ENCODE measurements around the gene DNAH14. TPM values are rescaled to one million over a fixed set of nuclear protein-coding genes. Genes with fewer than 3 reads are reported as not detected.

DNAH14 gene
- total and polyA plus RNA-seq, 10 of the 15 experiments (the other 5 are each of a cell fraction or from before 2014, with no cell fraction given) = 2.0 to 7.9 (median 4.8) TPM

DNA sequence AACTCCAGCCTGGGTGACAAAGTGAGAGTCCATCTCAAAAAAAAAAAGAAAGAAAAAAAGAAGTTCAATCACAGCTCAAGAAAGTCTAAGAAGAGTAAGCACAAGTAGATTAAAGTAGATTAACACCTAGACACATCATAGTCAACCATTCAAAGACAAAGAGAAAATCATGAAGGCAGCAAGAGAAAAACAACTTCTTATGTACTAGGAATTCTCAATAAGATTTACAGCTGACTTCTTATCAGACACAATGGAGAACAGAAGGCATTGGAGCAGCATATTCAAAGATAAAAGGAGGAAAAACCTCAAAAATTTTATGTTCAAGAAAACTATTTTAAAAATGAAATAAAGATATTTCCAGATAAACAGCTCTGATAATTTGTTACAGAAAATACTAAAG, 351.1 kb downstream of the DNAH14 start:
- intact Hi-C loops (cut with micrococcal nuclease; ENCODE audit: unreplicated experiment) = no loop called here
- ChIA-PET SMC1A (ENCODE audit: uncharacterized antibody, unreplicated experiment) (interaction anchor here (0.8 kb wide), 1 partner anchor 50 kb away, joined by 3 read pairs; no protein-coding TSS in a partner anchor), CTCF (no interaction called here), POLR2A (no interaction called here), RAD21 (ENCODE audit: unreplicated experiment) (no interaction called here)
- BruUV-seq (replicated peaks) = no TSS peak
- Histone ChIP-seq H3K4me2 (ENCODE audit: control insufficient read depth, insufficient read depth) (no peak overlapping the region), H3K9me3 (replicated peaks; ENCODE audit: control insufficient read depth, insufficient read depth, low read length) (no peaks in the 10 kb centered on the region; the same call in 2 of the 3 replicates), H3K4me1 (ENCODE audit: control insufficient read depth, insufficient read depth, low read length) (no peaks in the 10 kb centered on the region), H3K79me2 (ENCODE audit: control insufficient read depth, insufficient read depth, low read length) (no peaks in the 10 kb centered on the region), H2AFZ (ENCODE audit: control insufficient read depth, low read depth, low read length) (no peak overlapping the region), H3K27ac (ENCODE audit: control insufficient read depth, insufficient read depth) (no peak overlapping the region), H3K9ac (ENCODE audit: control insufficient read depth, insufficient read depth, low read length) (no peak overlapping the region), H3K27me3 (replicated peaks in 1 of 2; ENCODE audit: control insufficient read depth in 2 of 2, insufficient read depth in 2 of 2, low read length in 1 of 2) (no peaks in the 10 kb centered on the region), H4K20me1 (ENCODE audit: control insufficient read depth, insufficient read depth) (no peaks in the 10 kb centered on the region), H3K36me3 (ENCODE audit: control insufficient read depth in 2 of 2, insufficient read depth in 2 of 2, low read length in 1 of 2) (no peaks in the 10 kb centered on the region), H3K4me3 (no peak overlapping the region)
- no peak for ATAC-seq
- DNase-seq (ENCODE audit: low read depth, low spot score) = no peak
- in situ Hi-C loops (cut with MboI) = no loop called here
- FAIRE-seq = no peak
- TF ChIP-seq NBN (IDR thresholded peaks at IDR 0.05) (no peak), ZBTB4 (CRISPR knock-in tag; IDR thresholded peaks at IDR 0.05) (no peak), STAT3 (IDR thresholded peaks at IDR 0.05; ENCODE audit: low read depth, low read length) (no peak), MXI1 (IDR thresholded peaks at IDR 0.05; ENCODE audit: low read depth, low read length) (no peak), HSF1 (IDR thresholded peaks at IDR 0.05; ENCODE audit: low read depth, low read length) (no peak), REST (IDR thresholded peaks at IDR 0.05; ENCODE audit: low read depth, low read length) (no peak), CHD1 (IDR thresholded peaks at IDR 0.05; ENCODE audit: low read depth, low read length) (no peak), ZSCAN29 (IDR thresholded peaks at IDR 0.05) (no peak), CBFB (IDR thresholded peaks at IDR 0.05; ENCODE audit: low read depth) (no peak), ESRRA (IDR thresholded peaks at IDR 0.05; ENCODE audit: low read length) (no peak), SP1 (IDR thresholded peaks at IDR 0.05; ENCODE audit: low read depth, low read length) (no peak), SREBF2 (IDR thresholded peaks at IDR 0.05; ENCODE audit: low read length) (no peak)
- TF ChIP-seq, protein P1, sequence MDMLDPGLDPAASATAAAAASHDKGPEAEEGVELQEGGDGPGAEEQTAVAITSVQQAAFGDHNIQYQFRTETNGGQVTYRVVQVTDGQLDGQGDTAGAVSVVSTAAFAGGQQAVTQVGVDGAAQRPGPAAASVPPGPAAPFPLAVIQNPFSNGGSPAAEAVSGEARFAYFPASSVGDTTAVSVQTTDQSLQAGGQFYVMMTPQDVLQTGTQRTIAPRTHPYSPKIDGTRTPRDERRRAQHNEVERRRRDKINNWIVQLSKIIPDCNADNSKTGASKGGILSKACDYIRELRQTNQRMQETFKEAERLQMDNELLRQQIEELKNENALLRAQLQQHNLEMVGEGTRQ (IDR thresholded peaks at IDR 0.05; ENCODE audit: borderline replicate concordance, low read depth, low read length) = no peak
- TF ChIP-seq, protein P2, sequence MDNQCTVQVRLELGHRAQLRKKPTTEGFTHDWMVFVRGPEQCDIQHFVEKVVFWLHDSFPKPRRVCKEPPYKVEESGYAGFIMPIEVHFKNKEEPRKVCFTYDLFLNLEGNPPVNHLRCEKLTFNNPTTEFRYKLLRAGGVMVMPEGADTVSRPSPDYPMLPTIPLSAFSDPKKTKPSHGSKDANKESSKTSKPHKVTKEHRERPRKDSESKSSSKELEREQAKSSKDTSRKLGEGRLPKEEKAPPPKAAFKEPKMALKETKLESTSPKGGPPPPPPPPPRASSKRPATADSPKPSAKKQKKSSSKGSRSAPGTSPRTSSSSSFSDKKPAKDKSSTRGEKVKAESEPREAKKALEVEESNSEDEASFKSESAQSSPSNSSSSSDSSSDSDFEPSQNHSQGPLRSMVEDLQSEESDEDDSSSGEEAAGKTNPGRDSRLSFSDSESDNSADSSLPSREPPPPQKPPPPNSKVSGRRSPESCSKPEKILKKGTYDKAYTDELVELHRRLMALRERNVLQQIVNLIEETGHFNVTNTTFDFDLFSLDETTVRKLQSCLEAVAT (IDR thresholded peaks at IDR 0.05) = no peak

Data from GM12878 (cell line).